ENCODE results near the gene IL1RN. TPM values are rescaled to one million over a fixed set of nuclear protein-coding genes. Genes with fewer than 3 reads are reported as not detected.

IL1RN gene
- total and polyA plus RNA-seq, 2 donors (not counting 3 experiments of a cell fraction or from before 2014, with no cell fraction given) = not detected

DNA sequence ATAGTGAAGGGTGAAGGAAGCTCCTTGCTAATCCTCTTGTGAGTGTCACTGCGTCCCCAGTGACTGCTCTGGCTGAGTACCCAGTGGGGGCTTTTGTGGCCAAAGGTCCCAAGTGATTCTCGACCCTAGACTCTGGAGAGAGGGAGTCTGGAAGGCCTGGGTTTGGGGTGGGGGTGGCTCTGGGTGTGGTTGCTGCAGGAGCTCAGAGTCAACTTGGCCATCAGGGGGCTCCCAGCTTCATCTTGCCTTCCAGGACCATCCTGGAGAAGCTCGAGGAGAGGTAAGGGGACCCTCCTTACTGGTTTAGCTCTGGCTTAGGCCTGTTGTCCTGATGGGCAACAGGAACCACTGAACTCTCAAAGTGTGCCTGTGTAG is 47.0 kb downstream of the IL1RN start:
- Histone ChIP-seq H3K4me2 (ENCODE audit: insufficient read depth, low read length) (no peak overlapping the region), H3K27me3 (ENCODE audit: control insufficient read depth in 2 of 2, insufficient read depth in 2 of 2, low read length in 2 of 2) (peaks cover 0 to 7% of the 10 kb centered on the region in 2 experiments), H4K20me1 (replicated peaks; ENCODE audit: control insufficient read depth, extremely low read depth, insufficient read depth, low read length) (no peaks in the 10 kb centered on the region), H3K4me3 (replicated peaks in 1 of 3; ENCODE audit: insufficient read depth in 1 of 3, low read depth in 1 of 3, low read length in 3 of 3) (no peak overlapping the region), H3K9me3 (replicated peaks; ENCODE audit: control insufficient read depth, insufficient read depth, low read length) (no peaks in the 10 kb centered on the region), H3K9ac (replicated peaks; ENCODE audit: extremely low read depth, insufficient read depth, low read length) (no peak overlapping the region), H3K4me1 (ENCODE audit: control insufficient read depth, extremely low read depth, insufficient read depth, low read length) (no peaks in the 10 kb centered on the region), H3K79me2 (ENCODE audit: control insufficient read depth, insufficient read depth, low read length) (no peaks in the 10 kb centered on the region), H2AFZ (ENCODE audit: low read depth, low read length) (no peak overlapping the region), H3K27ac (ENCODE audit: insufficient read depth, low read depth, low read length) (no peak overlapping the region), H3K9me1 (replicated peaks; ENCODE audit: control insufficient read depth, extremely low read depth, insufficient read depth, low read length) (no peaks in the 10 kb centered on the region), H3K36me3 (ENCODE audit: control insufficient read depth in 2 of 2, extremely low read depth in 1 of 2, insufficient read depth in 2 of 2, low read length in 2 of 2) (no peaks in the 10 kb centered on the region)
- BruUV-seq (replicated peaks) = no TSS peak
- DNase-seq (ENCODE audit: low read depth, low spot score) = no peak
- CTCF ChIA-PET = interaction anchor here (1.2 to 4.1 kb wide), 4 partner anchors 25 to 37 kb away, joined by 5 to 15 read pairs (median 11); no protein-coding TSS in a partner anchor
- no peak for FAIRE-seq
- TF ChIP-seq EZH2 (IDR thresholded peaks at IDR 0.05; ENCODE audit: borderline replicate concordance, low read depth, low read length, severe bottlenecking) (no peak), POLR2A (IDR thresholded peaks at IDR 0.05; ENCODE audit: low read depth, low read length) (no peak), FOS (IDR thresholded peaks at IDR 0.05; ENCODE audit: borderline replicate concordance, insufficient read depth, low read length) (no peak), MYC (IDR thresholded peaks at IDR 0.05; ENCODE audit: low read depth, low read length) (no peak), POLR2AphosphoS5 (IDR thresholded peaks at IDR 0.05; ENCODE audit: insufficient read depth, low read depth, low read length) (no peak), GATA2 (IDR thresholded peaks at IDR 0.05; ENCODE audit: insufficient read depth, insufficient read length, low read depth, low read length) (no peak), JUN (IDR thresholded peaks at IDR 0.05; ENCODE audit: borderline replicate concordance, insufficient read depth, insufficient read length, low read depth) (no peak)
- TF ChIP-seq, protein P1, sequence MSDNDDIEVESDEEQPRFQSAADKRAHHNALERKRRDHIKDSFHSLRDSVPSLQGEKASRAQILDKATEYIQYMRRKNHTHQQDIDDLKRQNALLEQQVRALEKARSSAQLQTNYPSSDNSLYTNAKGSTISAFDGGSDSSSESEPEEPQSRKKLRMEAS (IDR thresholded peaks at IDR 0.05; ENCODE audit: insufficient read depth, insufficient read length) = no peak
- TF ChIP-seq, protein P2, sequence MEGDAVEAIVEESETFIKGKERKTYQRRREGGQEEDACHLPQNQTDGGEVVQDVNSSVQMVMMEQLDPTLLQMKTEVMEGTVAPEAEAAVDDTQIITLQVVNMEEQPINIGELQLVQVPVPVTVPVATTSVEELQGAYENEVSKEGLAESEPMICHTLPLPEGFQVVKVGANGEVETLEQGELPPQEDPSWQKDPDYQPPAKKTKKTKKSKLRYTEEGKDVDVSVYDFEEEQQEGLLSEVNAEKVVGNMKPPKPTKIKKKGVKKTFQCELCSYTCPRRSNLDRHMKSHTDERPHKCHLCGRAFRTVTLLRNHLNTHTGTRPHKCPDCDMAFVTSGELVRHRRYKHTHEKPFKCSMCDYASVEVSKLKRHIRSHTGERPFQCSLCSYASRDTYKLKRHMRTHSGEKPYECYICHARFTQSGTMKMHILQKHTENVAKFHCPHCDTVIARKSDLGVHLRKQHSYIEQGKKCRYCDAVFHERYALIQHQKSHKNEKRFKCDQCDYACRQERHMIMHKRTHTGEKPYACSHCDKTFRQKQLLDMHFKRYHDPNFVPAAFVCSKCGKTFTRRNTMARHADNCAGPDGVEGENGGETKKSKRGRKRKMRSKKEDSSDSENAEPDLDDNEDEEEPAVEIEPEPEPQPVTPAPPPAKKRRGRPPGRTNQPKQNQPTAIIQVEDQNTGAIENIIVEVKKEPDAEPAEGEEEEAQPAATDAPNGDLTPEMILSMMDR (IDR thresholded peaks at IDR 0.05; ENCODE audit: extremely low read depth in 1 of 2, insufficient read depth in 1 of 2, low read depth in 1 of 2, low read length in 2 of 2) = no peak
- POLR2A ChIA-PET = interaction anchor here (0.6 kb wide), 1 partner anchor 11 kb away, joined by 3 read pairs; no protein-coding TSS in a partner anchor
- dilution Hi-C loops (cut with MboI; ENCODE audit: extremely low pct_ligation_motif_present, low sequenced_read_pairs) (no loop called here), intact Hi-C loops (cut with micrococcal nuclease) (no loop called here)
